A549 (cell line): ENCODE results near the gene TPSAB1.

Source experiments
- MAFK ChIP-seq: fragments of 450-650 bp; IDR thresholded peaks from 2 replicates; pipeline ENCODE4 v1.6.1; 2014; ENCODE audit not compliant: partially characterized antibody
- POLR2A ChIP-seq: IDR thresholded peaks from 2 replicates; pipeline ENCODE4 v1.6.1; 2012; ENCODE audit warnings: mild to moderate bottlenecking, low read length
- RCOR1 ChIP-seq: fragments of 150-350 bp; IDR thresholded peaks from 2 replicates; pipeline ENCODE4 v1.6.1; 2014; ENCODE audit warnings: antibody characterized with exemption, low read length, low read depth
- TF ChIP-seq, protein P1 (sequence below): fragments of >200 bp; sonication (Bioruptor Twin); formaldehyde crosslinking; IDR thresholded peaks from 3 replicates; pipeline ENCODE4 v1.6.1; 2016

DNA sequence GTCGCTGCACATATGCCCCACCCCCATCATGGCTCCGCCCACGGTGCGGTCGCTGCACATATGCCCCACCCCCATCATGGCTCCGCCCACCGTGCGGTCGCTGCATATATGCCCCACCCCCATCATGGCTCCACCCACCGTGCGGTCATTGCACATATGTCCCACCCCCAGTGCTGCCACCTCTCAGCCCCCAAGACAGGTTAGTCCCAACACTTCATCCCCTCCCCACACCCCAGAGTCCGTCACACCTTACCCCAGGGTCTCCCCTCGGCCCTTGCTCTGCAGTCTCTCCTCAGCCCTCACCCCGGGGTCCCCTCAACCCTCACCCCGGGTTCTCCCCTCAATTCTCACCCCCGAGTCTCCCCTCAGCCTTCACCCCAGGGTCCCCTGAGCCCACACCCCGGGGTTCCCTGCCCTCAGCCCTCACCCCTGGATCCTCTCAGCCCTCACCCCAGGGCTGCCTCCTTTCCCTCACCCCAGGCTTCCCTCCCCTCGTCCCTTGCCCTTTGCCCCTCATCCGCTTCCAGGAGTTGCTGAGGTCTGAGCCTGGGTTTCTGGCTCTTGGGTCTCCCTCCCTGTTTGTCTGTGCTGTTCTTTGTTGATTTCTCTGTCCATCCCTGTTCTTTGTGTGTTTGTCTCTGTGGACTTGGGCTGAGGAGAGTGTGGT, 41.0 kb upstream of the TPSAB1 start:
- TF ChIP-seq MAFK: no peak
- TF ChIP-seq RCOR1: no peak
- TF ChIP-seq, protein P1, sequence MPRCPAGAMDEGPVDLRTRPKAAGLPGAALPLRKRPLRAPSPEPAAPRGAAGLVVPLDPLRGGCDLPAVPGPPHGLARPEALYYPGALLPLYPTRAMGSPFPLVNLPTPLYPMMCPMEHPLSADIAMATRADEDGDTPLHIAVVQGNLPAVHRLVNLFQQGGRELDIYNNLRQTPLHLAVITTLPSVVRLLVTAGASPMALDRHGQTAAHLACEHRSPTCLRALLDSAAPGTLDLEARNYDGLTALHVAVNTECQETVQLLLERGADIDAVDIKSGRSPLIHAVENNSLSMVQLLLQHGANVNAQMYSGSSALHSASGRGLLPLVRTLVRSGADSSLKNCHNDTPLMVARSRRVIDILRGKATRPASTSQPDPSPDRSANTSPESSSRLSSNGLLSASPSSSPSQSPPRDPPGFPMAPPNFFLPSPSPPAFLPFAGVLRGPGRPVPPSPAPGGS: no peak
- TF ChIP-seq POLR2A: no peak
